GM11168 (cell line): Measurements from ENCODE around the gene TRPM2.

Experiments used
- in situ Hi-C: fragments of 300-500 bp; cut with MboI; formaldehyde crosslinking; loops from one replicate; pipeline ENCODE4 v1.12.0; 2022; ENCODE audit warnings: low sequenced_read_pairs; ENCODE audit not compliant: unreplicated experiment

TRPM2 gene

DNA sequence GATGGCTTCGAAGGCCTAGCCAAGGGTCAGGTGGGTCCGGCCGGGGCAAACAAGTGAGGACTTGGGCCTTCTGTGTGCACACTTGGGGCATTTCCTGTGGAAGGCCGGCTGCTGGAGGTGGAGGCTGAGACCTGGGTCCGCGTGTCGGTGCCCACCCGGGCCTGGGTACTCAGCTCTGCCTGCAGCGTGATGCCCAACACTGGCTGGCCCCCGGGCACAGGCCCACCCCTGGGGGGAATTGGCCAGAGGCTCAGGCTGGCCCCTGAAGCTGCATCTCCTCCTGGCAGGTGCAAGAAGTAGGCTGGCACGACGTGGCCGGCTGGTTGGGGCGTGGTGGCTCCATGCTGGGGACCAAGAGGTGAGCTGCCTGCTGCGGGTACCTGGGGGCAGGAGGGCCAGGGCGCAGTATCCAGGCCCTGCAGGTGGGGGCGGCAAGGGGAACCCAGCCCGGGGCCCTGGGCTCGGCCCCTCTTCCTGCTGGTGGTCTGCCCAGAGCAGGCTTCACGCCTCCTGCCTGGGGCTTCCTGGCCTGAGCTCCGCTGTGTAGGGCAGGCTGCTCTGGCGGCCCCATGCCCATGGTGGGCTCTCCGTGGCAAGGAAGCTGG, 31.5 kb upstream of the TRPM2 start:
- in situ Hi-C loops: no loop called here

DNA sequence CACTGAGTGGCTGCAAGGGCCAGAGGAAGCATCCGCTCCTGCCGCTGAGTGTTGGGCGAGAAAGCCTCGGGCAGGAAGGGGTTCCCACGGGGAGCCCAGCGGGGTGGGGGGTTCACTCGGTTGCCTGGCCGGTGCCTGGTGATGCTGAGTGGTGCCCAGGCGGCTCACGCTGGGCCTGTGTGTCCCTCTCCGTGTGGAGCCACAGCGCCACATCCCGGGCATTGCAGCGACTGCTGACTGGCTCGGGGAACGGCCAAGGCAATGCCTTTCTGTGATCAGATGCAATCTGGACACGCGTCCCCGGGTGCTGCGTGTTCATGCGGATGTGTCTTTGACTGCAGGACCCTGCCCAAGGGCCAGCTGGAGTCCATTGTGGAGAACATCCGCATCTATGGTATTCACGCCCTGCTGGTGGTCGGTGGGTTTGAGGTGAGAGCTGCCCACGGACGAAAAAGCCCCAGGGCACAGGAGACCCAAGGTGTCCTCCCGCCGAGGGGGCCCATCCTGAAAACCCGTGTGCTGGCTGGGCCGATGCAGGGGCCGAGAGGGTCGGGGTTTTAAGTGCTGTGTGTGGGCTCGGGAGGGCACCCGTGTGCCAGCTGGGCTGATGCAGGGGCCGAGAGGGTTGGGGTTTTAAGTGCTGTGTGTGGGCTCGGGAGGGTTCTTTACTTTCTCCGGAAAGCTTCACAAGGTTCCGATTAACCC, 30.6 kb upstream of the TRPM2 start:
- in situ Hi-C loops: no loop called here

DNA sequence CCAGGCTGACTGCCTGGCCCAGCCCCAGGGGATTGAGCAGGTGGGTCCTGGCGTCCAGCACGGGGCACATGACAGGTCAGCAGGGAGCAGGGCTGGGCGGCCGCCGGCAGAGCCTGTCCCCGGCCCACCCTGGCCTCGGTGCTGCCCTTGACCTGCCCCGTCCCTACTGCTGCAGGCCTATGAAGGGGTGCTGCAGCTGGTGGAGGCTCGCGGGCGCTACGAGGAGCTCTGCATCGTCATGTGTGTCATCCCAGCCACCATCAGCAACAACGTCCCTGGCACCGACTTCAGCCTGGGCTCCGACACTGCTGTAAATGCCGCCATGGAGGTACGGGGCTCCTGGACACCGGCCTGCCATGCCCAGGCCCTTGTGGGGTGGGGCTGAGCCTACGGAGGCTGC, 29.8 kb upstream of the TRPM2 start:
- in situ Hi-C loops: no loop called here

DNA sequence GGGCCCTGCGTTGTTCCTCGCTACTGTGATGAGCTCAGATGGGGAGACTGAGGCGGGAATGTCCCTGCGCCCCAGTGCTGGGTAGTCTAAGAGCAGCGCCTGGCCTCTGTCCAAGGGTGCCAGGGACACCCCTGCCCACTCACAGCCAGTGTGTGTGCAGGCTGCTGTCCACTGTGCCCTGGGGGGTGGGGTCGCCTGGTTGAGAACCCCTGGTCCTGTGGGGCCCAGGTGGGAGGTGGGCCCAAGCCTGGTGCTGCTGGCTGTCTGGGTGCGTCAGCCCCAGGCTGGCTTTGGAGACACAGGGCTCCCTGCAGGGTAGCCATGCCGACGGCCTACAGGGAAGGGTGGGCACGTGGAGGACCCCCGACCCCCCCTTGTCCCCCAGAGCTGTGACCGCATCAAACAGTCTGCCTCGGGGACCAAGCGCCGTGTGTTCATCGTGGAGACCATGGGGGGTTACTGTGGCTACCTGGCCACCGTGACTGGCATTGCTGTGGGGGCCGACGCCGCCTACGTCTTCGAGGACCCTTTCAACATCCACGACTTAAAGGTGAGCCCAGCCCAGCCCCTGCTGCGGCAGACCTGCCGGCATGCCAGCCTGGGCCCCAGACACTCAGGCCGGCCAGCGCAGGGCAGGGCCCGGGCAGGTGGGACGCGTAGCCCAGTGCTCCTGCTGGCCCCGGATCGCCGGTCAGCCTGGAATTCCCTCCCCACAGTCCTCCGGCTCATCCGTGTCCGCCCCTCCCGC, 29.1 kb upstream of the TRPM2 start:
- in situ Hi-C loops: no loop called here

DNA sequence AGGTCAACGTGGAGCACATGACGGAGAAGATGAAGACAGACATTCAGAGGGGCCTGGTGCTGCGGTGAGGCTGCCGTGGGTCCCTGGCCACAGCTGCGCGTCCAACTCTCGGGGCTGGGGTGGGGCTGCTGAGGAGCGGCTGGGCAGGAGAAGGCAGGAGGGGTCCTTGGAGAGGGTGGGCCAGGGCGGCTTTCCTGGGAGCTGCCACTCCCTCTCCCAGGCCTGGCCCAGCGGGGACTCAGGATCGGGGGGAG, 28.6 kb upstream of the TRPM2 start:
- in situ Hi-C loops: no loop called here

DNA sequence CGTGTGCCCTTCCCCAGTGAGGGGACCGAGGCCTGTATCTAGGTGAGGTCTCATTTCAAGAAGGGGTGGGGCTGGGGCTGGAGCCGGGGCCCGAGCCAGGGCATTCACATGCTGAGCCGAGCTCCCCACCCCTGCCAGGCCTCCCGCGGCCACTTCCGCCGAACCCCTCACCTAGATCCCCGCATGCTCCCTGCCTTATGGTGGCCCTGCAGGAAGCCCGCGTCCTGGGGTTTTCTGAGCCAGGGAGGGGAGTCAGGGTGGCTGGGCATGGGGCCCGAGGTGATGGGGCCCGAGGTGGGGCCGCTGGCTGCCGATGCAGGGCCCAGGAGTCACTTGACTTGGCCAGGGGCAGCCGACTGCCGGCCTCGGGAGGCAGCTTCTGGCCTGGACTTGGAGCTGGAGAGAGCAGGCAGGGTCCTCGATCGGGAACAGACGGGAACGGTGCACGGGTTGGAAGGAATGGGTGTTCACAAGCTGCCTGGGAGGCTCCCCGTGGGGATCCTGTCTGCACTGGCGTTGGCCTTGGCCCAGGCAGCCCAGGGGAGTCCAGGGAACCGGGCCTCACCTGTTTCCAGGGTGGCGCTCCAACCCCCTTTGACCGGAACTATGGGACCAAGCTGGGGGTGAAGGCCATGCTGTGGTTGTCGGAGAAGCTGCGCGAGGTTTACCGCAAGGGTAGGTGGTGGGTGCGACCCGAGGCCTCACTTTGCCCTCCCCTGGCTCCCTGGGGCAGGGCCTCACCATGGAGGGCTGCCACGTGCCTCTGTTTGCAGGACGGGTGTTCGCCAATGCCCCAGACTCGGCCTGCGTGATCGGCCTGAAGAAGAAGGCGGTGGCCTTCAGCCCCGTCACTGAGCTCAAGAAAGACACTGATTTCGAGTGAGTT, 27.8 kb upstream of the TRPM2 start:
- in situ Hi-C loops: no loop called here

DNA sequence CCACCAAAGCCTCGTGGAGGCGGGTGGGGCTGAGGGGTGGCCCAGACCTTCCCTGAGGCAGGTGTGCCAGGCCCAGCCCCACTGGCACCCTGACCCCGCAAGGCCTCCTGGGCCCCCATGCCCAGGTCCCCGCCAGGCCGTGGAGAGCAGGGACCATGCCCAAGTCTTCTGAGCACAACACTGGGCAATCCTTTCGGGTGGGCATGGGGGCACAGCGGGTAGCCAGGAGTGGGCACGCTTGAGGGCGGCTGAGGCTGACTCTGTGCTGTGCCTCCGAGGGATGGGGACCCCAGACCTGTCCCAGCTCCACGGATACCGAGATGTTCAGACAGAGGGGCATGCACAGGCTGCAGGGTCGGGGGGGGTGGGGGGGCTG, 27.2 kb upstream of the TRPM2 start:
- in situ Hi-C loops: no loop called here

DNA sequence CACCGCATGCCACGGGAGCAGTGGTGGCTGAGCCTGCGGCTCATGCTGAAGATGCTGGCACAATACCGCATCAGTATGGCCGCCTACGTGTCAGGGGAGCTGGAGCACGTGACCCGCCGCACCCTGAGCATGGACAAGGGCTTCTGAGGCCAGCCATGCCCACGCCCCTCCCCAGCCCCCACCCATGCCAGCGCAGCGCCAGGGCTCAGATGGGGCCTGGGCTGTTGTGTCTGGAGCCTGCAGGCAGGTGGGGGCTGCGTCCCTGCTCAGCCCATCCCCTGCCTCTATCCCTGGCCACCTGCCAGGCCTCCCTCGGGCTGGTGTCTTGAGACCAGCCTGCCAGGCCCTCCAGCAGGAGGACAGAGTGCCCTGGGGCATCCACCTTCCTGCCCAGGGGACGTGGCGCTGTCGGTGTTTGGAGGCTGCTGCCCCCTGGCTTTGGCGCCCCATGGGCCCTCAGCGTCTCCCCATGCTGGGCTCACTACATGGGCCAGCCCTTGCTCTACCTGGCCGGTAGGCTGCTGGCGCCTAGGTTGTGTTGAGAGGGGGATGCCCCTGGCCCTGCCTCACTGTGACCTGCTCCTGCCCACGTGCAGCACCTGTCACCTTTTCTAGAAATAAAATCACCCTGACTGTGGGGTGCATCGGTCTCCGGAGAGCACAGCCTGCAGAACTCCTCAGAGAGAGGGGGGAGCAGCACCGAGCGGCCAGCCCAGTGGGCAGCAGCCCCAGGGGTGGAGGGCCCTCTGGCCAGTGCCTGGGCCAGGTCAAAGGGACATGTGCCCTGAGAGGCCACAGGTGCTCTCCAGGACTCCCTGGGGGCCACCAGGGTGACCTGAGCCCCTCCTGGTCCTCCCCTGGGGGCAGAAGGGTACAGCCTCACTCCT, 26.5 kb upstream of the TRPM2 start:
- in situ Hi-C loops: no loop called here

DNA sequence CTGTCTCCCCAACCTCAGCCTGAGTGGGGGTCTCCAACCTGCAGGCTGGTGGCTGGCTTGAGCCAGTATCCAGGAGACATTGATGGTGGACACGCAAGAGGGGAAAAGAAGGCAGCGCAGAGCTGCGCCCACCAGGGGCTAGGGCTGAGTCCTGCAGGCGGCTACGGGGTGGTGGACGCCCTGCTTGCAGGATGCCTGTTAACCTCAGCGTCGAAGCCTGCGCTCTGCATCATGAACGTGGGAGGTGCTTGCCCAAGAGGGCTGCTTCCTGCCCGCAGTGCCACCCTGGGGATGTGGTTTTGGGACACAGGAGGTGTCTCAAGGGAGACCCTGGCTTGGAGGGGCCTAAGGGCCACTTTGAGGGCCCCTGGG, 25.8 kb upstream of the TRPM2 start:
- in situ Hi-C loops: no loop called here

DNA sequence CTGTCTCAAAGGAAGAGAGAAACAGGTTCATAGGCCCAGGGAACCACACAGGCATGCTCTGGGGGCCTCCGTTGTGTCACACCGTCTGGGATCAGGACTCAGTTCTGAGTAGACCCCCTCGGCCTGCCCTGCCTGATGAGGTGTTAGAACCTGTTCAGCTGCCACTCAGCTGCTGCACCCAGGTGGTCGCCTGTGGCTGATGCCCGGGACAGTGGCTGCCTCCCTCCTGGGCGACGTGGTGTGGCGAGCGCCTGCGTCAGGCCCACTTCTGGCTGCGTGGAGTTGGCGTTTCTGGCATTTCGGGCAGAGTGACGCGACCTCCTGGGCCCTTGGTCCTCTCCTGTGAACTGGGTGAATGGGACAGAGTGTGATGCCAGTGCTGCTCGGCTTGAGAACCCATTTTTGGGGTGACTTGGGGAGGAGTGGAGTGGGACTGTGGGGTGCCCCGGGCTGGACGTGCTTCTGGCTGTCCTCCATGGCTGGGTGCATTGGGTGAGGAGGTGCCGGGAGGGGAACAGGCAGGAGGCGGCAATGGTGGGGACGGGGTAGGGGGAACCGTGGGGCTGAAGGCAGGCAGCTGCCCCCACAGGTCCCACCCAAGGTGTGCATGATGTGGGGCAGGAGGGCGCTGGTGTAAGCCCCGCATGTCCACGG, 25.1 kb upstream of the TRPM2 start:
- in situ Hi-C loops: no loop called here

DNA sequence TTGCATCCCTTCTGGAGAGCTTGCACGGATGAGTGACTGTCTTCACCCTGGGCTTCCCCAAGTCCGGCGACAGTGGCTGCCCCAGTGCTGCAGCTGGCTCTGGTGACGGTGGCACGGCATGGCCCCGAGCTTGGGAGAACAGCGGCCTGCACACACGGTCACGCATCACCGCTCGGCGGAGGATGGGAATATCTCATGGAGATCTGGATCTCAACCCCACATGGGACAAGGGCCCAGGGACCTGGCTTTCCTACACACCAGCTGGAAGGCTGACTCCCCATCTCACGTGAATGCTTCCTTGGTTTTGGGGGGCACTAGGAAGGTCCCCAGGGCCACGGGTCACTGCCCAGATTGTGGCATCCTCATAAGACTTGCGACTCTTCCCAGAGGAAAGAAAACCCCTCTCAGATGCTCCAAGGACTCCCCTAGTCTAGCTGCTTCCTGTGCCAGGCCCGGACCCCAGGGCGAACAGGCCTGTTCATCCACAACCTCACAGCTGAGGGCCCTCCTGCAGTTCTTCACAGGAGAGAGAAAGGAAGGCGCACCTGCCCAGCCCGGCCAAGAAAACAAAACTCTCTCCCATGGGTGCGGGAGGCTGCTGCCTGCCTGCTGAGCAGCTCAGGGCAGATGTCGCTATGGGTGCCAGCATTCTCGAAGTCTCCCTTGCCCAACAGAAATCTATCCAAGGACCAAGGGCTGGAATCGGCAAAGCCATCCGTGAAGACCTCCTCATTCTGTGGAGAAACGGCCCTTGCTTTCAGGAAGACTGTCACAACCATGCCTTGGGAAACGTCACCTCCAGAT, 24.1 kb upstream of the TRPM2 start:
- in situ Hi-C loops: no loop called here

DNA sequence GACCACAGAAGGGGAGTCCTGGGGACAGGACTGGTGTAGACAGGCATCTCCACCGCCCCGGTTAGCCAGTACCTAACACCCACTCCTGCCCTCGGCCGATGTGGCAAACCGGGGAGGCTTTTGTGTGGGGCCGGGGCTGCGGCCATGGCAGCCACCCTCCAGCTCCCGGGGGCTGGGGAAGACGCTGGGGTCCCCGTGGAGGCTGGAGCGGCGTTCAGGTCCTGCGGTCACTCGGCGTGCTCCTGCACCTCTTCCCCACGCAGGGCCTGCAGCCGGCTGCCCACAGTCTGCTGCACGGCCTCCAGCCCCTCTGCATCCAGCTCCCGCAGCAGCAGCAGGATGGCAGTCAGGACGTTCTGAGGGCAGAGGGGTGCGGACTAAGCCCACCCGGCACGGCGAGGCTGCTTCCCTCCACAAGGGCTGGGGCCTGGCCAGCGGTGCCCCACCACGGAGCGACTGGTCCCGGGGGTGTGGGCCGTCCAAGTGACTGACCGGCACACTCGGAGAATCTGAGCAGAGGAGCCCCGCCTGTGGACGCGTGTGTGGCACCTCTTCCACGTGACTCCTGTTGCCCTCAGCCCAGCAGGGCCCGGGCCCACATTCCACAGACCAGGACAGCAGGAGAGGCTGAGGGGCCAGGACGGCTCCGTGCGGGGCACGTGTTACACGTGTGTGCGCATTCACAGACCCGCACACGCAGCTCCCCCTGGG, 23.3 kb upstream of the TRPM2 start:
- in situ Hi-C loops: no loop called here

DNA sequence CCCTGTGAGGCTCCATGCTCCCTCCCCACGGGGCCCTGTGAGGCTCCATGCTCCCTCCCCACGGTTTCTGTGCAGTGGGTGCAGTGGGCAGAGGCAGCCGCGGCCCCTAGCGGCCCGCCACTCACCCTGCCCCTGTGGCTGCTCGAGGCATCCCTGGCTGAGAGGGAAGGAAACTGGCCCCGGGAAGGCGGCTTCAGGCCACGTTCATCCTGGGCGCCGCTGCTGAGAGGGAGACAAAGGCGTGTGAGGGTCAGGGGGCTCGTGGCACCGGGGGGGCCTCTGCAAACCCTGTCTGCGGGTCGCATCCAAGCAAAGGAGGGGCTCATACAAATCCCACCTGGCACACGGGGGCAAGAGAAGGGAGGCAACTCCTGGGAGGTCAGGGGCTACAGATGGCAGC, 22.7 kb upstream of the TRPM2 start:
- in situ Hi-C loops: no loop called here

DNA sequence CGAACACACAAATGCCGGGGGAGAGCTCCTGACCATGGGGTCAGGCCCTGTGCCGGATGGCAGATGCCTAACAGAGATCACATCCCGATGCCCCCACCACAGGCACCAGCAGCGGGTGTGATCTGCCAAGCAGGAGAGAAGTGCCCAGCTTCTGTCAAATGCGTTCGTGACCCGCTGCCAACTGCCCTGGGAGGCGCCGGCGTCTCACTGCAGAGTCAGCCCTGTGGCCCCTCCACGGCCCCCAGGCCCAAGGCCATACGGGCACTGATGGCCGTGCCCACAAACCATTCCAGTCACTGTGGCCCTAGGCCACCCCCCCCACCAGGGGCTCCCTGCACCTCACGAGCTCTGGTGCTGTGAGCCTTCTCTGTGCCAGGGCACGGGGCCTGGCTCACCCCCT, 22.2 kb upstream of the TRPM2 start:
- in situ Hi-C loops: no loop called here

DNA sequence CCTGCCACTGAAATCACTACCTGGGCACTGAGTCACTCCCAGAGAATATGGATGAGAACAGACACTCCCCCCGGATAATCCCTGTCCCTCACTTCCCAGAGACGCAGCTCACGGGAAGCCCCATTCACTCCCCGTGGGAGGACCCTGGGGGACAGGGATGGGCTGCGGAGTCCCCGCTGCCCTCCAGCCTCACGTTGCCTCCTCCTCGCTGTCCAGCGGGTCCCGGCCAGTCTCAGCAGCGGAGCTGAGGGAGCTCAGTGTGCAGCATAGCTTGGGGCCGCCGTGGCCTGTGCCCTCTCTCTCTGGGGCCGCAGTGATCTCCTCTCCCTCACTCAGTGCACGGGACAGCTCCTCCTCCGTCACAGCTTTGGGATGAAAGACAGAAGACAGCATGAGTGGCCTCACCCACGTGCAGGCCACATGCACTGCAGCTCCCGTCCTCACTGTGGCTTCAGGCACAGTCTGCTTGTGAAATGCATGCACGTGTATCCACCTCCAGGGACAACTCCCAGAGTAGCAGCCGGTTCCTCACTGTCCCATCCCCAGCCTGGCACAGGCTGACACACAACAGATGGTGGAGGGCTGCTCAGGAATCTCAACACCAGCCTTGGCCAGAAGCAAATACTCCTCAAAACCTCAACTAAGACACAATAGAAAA, 21.6 kb upstream of the TRPM2 start:
- in situ Hi-C loops: no loop called here

DNA sequence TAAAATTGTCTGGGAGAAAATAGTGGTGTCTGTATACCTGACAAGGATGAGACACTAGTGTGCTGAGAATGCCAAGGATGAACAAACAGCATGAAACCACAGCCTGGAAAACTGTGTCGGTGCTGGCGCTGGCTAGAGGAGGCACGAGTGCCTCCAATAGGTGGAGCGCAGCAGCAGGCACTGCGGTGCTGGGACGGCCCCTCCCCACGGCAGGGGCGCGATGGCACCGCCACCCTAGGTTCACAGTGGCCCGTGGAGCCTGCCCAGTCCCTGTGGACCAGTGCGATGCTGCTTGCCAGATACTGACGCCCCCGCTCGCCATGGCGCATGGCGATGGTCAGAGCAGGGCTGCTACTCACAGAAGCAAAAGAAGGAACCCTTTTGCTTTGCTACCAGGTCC, 21.0 kb upstream of the TRPM2 start:
- in situ Hi-C loops: no loop called here

DNA sequence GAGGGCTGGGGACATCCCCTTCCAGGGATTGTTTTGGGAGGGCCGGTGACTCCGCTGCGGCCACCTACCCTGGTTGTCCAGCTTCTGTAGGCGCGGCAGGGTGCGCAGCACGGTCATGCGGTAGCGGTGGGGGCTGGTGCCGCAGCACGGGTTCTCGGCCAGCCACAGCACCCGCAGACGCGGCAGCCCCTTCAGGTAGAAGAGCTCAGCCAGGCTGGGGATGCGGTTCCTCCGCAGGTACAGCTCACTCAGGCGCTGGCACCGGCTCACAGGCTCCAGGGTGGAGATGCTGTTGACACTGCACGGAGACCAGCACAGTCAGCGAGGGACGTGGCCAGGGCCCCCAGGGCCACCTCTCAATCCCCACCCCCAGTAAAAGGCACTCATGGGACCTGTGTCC, 20.5 kb upstream of the TRPM2 start:
- in situ Hi-C loops: no loop called here
